ENCODE measurements around the gene NFKB1. TPM values are rescaled to one million over a fixed set of nuclear protein-coding genes. Genes with fewer than 3 reads are reported as not detected.
"Not testable (repeated sequence)": the region's sequence is repeated elsewhere in the genome, so short reads cannot be mapped to it uniquely, and the experiment has no call there.

The NFKB1 gene
- total RNA-seq, 3 donors from 2014 or later (not counting 1 experiment from before 2014, with no cell fraction given): 144 to 235 (median 163) TPM

DNA sequence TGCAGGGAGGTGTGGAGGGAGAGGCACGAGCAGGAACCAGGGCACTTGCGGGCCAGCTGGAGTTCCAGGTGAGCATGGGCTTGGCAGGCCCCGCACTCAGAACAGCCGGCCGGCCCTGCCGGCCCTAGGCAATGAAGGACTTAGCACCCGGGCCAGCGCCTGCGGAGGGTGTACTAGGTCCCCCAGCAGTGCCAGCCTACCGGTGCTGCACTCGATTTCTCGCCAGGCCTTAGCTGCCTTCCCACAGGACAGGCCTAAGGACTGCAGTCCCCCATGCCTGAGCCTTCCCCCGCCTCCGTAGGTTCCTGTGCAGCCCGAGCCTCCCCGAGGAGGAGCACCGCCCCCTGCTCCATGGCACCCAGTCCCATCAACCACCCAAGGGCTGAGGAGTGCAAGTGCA is 18.0 kb upstream of the NFKB1 start:
- peaks cover 9 to 13% of the 10 kb centered on the region in 2 donors for H3K4me1 Mint-ChIP-seq
- DNase-seq: no peak
- H3K4me1 ChIP-seq (ENCODE audit: control insufficient read depth, insufficient read depth, low read length): no peaks in the 10 kb centered on the region
- H3K27me3 ChIP-seq (ENCODE audit: control insufficient read depth, insufficient read depth, low read length): no peaks in the 10 kb centered on the region
- TF ChIP-seq, protein P1, sequence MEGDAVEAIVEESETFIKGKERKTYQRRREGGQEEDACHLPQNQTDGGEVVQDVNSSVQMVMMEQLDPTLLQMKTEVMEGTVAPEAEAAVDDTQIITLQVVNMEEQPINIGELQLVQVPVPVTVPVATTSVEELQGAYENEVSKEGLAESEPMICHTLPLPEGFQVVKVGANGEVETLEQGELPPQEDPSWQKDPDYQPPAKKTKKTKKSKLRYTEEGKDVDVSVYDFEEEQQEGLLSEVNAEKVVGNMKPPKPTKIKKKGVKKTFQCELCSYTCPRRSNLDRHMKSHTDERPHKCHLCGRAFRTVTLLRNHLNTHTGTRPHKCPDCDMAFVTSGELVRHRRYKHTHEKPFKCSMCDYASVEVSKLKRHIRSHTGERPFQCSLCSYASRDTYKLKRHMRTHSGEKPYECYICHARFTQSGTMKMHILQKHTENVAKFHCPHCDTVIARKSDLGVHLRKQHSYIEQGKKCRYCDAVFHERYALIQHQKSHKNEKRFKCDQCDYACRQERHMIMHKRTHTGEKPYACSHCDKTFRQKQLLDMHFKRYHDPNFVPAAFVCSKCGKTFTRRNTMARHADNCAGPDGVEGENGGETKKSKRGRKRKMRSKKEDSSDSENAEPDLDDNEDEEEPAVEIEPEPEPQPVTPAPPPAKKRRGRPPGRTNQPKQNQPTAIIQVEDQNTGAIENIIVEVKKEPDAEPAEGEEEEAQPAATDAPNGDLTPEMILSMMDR (IDR thresholded peaks at IDR 0.05): no peak
- WGBS (ENCODE audit: insufficient coverage): 97% methylated on average over 17 of the region's 17 CpGs
- intact Hi-C loops (cut with micrococcal nuclease): no loop called here
- peaks cover 0 to 5% of the 10 kb centered on the region in 2 donors for H3K9me3 Mint-ChIP-seq
- no peaks in the 10 kb centered on the region for H3K9me3 ChIP-seq (ENCODE audit: control insufficient read depth, insufficient read depth, low read length)
- H3K4me3 Mint-ChIP-seq: no peak overlapping the region
- H3K36me3 ChIP-seq (ENCODE audit: control insufficient read depth, insufficient read depth, low read length): no peaks in the 10 kb centered on the region
- H3K36me3 Mint-ChIP-seq: peaks cover 9% of the 10 kb centered on the region
- peaks cover 0 to 14% of the 10 kb centered on the region in 2 donors for H3K27me3 Mint-ChIP-seq (ENCODE audit: low read depth in 2 of 2)
- H3K27ac Mint-ChIP-seq: no peak overlapping the region
- H3K4me3 ChIP-seq (ENCODE audit: low read length): no peak overlapping the region
- no peak for ATAC-seq
- no peak overlapping the region for H3K27ac ChIP-seq (ENCODE audit: low read length)

DNA sequence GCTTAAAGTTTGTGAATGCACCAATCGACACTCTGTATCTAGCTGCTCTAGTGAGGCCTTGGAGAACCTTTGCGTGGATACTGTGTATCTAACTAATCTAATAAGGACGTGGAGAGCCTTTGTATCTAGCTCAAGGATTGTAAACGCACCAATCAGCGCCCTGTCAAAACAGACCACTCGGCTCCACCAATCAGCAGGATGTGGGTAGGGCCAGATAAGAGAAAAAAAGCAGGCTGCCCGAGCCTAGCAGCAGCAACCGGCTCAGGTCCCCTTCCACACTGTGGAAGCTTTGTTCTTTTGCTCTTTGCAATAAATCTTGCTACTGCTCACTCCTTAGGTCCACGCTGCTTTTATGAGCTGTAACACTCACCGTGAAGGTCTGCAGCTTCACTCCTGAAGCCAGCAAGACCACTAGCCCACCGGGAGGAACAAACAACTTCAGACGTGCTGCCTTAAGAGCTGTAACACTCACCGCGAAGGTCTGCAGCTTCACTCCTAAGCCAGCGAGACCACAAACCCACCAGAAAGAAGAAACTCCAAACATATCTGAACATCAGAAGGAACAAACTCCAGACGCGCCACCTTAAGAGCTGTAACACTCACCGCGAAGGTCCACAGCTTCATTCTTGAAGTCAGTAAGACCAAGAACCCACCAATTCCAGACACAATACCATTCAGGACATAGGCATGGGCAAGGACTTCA is 17.0 kb upstream of the NFKB1 start:
- H3K27me3 ChIP-seq (ENCODE audit: control insufficient read depth, insufficient read depth, low read length); H3K9me3 ChIP-seq (ENCODE audit: control insufficient read depth, insufficient read depth, low read length); H3K4me1 ChIP-seq (ENCODE audit: control insufficient read depth, insufficient read depth, low read length); H3K9me3 Mint-ChIP-seq; H3K27ac ChIP-seq (ENCODE audit: low read length); intact Hi-C loops (cut with micrococcal nuclease); ATAC-seq; DNase-seq; H3K36me3 Mint-ChIP-seq; H3K36me3 ChIP-seq (ENCODE audit: control insufficient read depth, insufficient read depth, low read length); H3K4me3 ChIP-seq (ENCODE audit: low read length): not testable (repeated sequence)
- WGBS (ENCODE audit: insufficient coverage): 70% methylated on average over 14 of the region's 19 CpGs
- Mint-ChIP-seq H3K4me3 (peak overlapping the region; percentile 61), H3K27me3 (ENCODE audit: low read depth in 2 of 2) (peaks cover 0 to 12% of the 10 kb centered on the region in 2 donors), H3K4me1 (peaks cover 9 to 13% of the 10 kb centered on the region in 2 donors), H3K27ac (peak overlapping the region in 1 of 2 donors; percentile 33)

DNA sequence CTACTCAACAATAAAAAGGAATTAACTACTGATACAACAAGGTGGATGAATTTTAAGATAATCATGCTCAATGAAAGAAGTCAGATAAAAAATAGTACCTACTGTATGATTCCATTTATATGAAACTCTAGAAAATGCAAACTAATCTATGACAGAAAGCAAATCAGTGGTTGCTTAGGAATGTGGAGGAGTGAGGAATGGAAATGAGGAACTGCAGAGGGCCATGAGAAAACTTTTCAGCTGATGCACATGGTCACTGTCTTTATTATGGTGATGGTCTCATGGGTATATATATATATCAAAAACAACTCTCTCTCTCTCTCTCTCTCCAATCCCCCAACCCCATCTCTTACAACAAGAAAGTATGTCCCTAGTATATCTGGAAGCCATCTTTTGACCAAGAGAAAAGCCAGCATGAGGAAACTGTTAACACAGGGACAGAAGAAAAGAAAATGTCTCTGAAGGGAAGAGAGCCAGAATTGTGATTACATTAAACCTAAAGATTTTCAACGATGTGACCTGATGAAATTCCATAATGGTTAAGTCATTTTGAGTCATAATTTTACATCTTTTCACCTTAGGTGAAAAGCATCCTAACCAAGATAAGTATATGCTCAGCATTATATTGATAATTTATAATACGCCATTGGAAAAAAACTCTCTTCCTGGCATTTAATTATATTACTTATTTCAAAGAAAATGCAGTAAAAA is 8.5 kb upstream of the NFKB1 start:
- intact Hi-C loops (cut with micrococcal nuclease): no loop called here
- H3K4me1 ChIP-seq (ENCODE audit: control insufficient read depth, insufficient read depth, low read length): peaks cover 3% of the 10 kb centered on the region
- Mint-ChIP-seq H3K4me1 (peaks cover 6 to 7% of the 10 kb centered on the region in 2 donors), H3K9me3 (no peaks in the 10 kb centered on the region), H3K4me3 (no peak overlapping the region), H3K36me3 (no peaks in the 10 kb centered on the region), H3K27ac (no peak overlapping the region), H3K27me3 (ENCODE audit: low read depth in 2 of 2) (peaks cover 0 to 7% of the 10 kb centered on the region in 2 donors)
- no peak for DNase-seq
- no peaks in the 10 kb centered on the region for H3K36me3 ChIP-seq (ENCODE audit: control insufficient read depth, insufficient read depth, low read length)
- WGBS (ENCODE audit: insufficient coverage): no CpG with 5 or more reads among the region's 2 CpGs
- no peak overlapping the region for H3K4me3 ChIP-seq (ENCODE audit: low read length)
- no peak overlapping the region for H3K27ac ChIP-seq (ENCODE audit: low read length)
- TF ChIP-seq, protein P1 (IDR thresholded peaks at IDR 0.05): no peak
- H3K27me3 ChIP-seq (ENCODE audit: control insufficient read depth, insufficient read depth, low read length): no peaks in the 10 kb centered on the region
- no peak for ATAC-seq
- no peaks in the 10 kb centered on the region for H3K9me3 ChIP-seq (ENCODE audit: control insufficient read depth, insufficient read depth, low read length)

DNA sequence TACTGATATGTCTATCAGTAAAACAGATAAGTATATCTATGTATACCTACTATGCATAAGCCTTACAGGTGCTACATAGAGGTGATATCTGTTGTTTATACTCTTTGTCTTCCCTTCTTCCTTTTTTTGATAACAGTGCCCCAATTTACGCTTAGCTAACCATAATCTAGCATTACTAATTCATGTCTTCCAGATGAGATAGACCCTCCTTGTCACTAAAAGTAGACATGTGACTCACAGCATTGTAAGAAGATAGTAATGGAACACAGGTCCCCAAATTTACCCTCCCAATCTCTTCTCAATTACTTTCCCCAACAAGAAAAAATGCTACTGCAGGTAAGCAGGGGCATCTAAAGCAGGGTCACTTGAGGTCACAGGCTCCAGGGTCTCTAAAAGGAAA is 7.9 kb upstream of the NFKB1 start:
- H3K9me3 Mint-ChIP-seq: no peaks in the 10 kb centered on the region
- H3K4me3 ChIP-seq (ENCODE audit: low read length): no peak overlapping the region
- H3K27me3 ChIP-seq (ENCODE audit: control insufficient read depth, insufficient read depth, low read length): no peaks in the 10 kb centered on the region
- peaks cover 0 to 7% of the 10 kb centered on the region in 2 donors for H3K27me3 Mint-ChIP-seq (ENCODE audit: low read depth in 2 of 2)
- no peaks in the 10 kb centered on the region for H3K36me3 Mint-ChIP-seq
- no peak overlapping the region for H3K27ac Mint-ChIP-seq
- H3K9me3 ChIP-seq (ENCODE audit: control insufficient read depth, insufficient read depth, low read length): no peaks in the 10 kb centered on the region
- no peak overlapping the region for H3K4me3 Mint-ChIP-seq
- no peak for DNase-seq
- no peaks in the 10 kb centered on the region for H3K36me3 ChIP-seq (ENCODE audit: control insufficient read depth, insufficient read depth, low read length)
- H3K27ac ChIP-seq (ENCODE audit: low read length): no peak overlapping the region
- peaks cover 6 to 7% of the 10 kb centered on the region in 2 donors for H3K4me1 Mint-ChIP-seq
- H3K4me1 ChIP-seq (ENCODE audit: control insufficient read depth, insufficient read depth, low read length): peaks cover 3% of the 10 kb centered on the region
- no peak for ATAC-seq
- TF ChIP-seq, protein P1 (IDR thresholded peaks at IDR 0.05): no peak
- intact Hi-C loops (cut with micrococcal nuclease): no loop called here
- no CpG with 5 or more reads among the region's 1 CpG for WGBS (ENCODE audit: insufficient coverage)

Data from natural killer cell (primary cell).